Measurements from ENCODE around the gene UBN1.

Gene UBN1

GRCh38 chr16:4830408-4830807, 16.9 kb upstream of the UBN1 start:
- Histone ChIP-seq H3K4me3 (no peak overlapping the region), H3K9ac (ENCODE audit: insufficient read length) (no peak overlapping the region), H3K9me3 (ENCODE audit: low read depth, low read length) (no peaks in the 10 kb centered on the region), H3K27ac (no peak overlapping the region), H3K36me3 (ENCODE audit: insufficient read depth, low read length) (peaks cover 77% of the 10 kb centered on the region)
- no peak for TF ChIP-seq FOXP2 (optimal IDR thresholded peaks at IDR 0.05; ENCODE audit: control extremely low read depth, extremely low read length, insufficient read depth)
- no peak for TF ChIP-seq POLR2AphosphoS5 (IDR thresholded peaks at IDR 0.05; ENCODE audit: borderline replicate concordance, low read depth, low read length)
- TF ChIP-seq EZH2 (IDR thresholded peaks at IDR 0.05): no peak
- DNase-seq (ENCODE audit: low read depth, low spot score): no peak

- Histone ChIP-seq H3K9me3 (ENCODE audit: low read depth, low read length) (no peaks in the 10 kb centered on the region), H3K4me3 (no peak overlapping the region), H3K27ac (no peak overlapping the region), H3K36me3 (ENCODE audit: insufficient read depth, low read length) (peaks cover 78% of the 10 kb centered on the region), H3K9ac (ENCODE audit: insufficient read length) (no peak overlapping the region)
- TF ChIP-seq POLR2AphosphoS5 (IDR thresholded peaks at IDR 0.05; ENCODE audit: borderline replicate concordance, low read depth, low read length) (no peak), EZH2 (IDR thresholded peaks at IDR 0.05) (no peak)
- DNase-seq (ENCODE audit: low read depth, low spot score): no peak
These were observed 15.7 kb upstream of the UBN1 start for GRCh38 chr16:4831616-4832015.

- peaks cover 75% of the 10 kb centered on the region for H3K36me3 ChIP-seq (ENCODE audit: insufficient read depth, low read length)
- no peak overlapping the region for H3K4me3 ChIP-seq
- no peaks in the 10 kb centered on the region for H3K9me3 ChIP-seq (ENCODE audit: low read depth, low read length)
- no peak for DNase-seq (ENCODE audit: low read depth, low spot score)
- no peak overlapping the region for H3K27ac ChIP-seq
- H3K9ac ChIP-seq (ENCODE audit: insufficient read length): no peak overlapping the region
- TF ChIP-seq EZH2 (IDR thresholded peaks at IDR 0.05) (no peak), POLR2AphosphoS5 (IDR thresholded peaks at IDR 0.05; ENCODE audit: borderline replicate concordance, low read depth, low read length) (no peak), FOXP2 (optimal IDR thresholded peaks at IDR 0.05; ENCODE audit: control extremely low read depth, extremely low read length, insufficient read depth) (no peak)
These were observed 14.5 kb upstream of the UBN1 start for GRCh38 chr16:4832698-4833343.

GRCh38 chr16:4833584-4833983, 13.7 kb upstream of the UBN1 start:
- Histone ChIP-seq H3K9ac (ENCODE audit: insufficient read length) (no peak overlapping the region), H3K36me3 (ENCODE audit: insufficient read depth, low read length) (peaks cover 72% of the 10 kb centered on the region), H3K9me3 (ENCODE audit: low read depth, low read length) (no peaks in the 10 kb centered on the region), H3K27ac (no peak overlapping the region), H3K4me3 (no peak overlapping the region)
- no peak for DNase-seq (ENCODE audit: low read depth, low spot score)
- TF ChIP-seq EZH2 (IDR thresholded peaks at IDR 0.05) (no peak), FOXP2 (optimal IDR thresholded peaks at IDR 0.05; ENCODE audit: control extremely low read depth, extremely low read length, insufficient read depth) (no peak), POLR2AphosphoS5 (IDR thresholded peaks at IDR 0.05; ENCODE audit: borderline replicate concordance, low read depth, low read length) (no peak)

- peaks cover 76% of the 10 kb centered on the region for H3K36me3 ChIP-seq (ENCODE audit: insufficient read depth, low read length)
These were observed 10.6 kb upstream of the UBN1 start for GRCh38 chr16:4836727-4837126.

GRCh38 chr16:4837733-4838501, 9.4 kb upstream of the UBN1 start:
- peaks cover 76% of the 10 kb centered on the region for H3K36me3 ChIP-seq (ENCODE audit: insufficient read depth, low read length)
- no peak overlapping the region for H3K27ac ChIP-seq
- no peak overlapping the region for H3K4me3 ChIP-seq
- no peaks in the 10 kb centered on the region for H3K9me3 ChIP-seq (ENCODE audit: low read depth, low read length)
- no peak overlapping the region for H3K9ac ChIP-seq (ENCODE audit: insufficient read length)
- no peak for DNase-seq (ENCODE audit: low read depth, low spot score)
- TF ChIP-seq EZH2 (IDR thresholded peaks at IDR 0.05) (no peak), FOXP2 (optimal IDR thresholded peaks at IDR 0.05; ENCODE audit: control extremely low read depth, extremely low read length, insufficient read depth) (no peak), POLR2AphosphoS5 (IDR thresholded peaks at IDR 0.05; ENCODE audit: borderline replicate concordance, low read depth, low read length) (no peak)

More at GRCh38 chr16:4836727-4837126, 10.6 kb upstream of the UBN1 start:
- H3K27ac ChIP-seq: no peak overlapping the region
- no peaks in the 10 kb centered on the region for H3K9me3 ChIP-seq (ENCODE audit: low read depth, low read length)
- TF ChIP-seq EZH2 (IDR thresholded peaks at IDR 0.05) (no peak), FOXP2 (optimal IDR thresholded peaks at IDR 0.05; ENCODE audit: control extremely low read depth, extremely low read length, insufficient read depth) (no peak), POLR2AphosphoS5 (IDR thresholded peaks at IDR 0.05; ENCODE audit: borderline replicate concordance, low read depth, low read length) (no peak)
- no peak for DNase-seq (ENCODE audit: low read depth, low spot score)
- H3K4me3 ChIP-seq: no peak overlapping the region
- no peak overlapping the region for H3K9ac ChIP-seq (ENCODE audit: insufficient read length)

- no peak for DNase-seq (ENCODE audit: low read depth, low spot score)
- no peak overlapping the region for H3K9ac ChIP-seq (ENCODE audit: insufficient read length)
- H3K9me3 ChIP-seq (ENCODE audit: low read depth, low read length): no peaks in the 10 kb centered on the region
- no peak overlapping the region for H3K27ac ChIP-seq
- TF ChIP-seq POLR2AphosphoS5 (IDR thresholded peaks at IDR 0.05; ENCODE audit: borderline replicate concordance, low read depth, low read length) (no peak), EZH2 (IDR thresholded peaks at IDR 0.05) (no peak), FOXP2 (optimal IDR thresholded peaks at IDR 0.05; ENCODE audit: control extremely low read depth, extremely low read length, insufficient read depth) (no peak)
- H3K4me3 ChIP-seq: no peak overlapping the region
- peaks cover 76% of the 10 kb centered on the region for H3K36me3 ChIP-seq (ENCODE audit: insufficient read depth, low read length)
These were observed 7.3 kb upstream of the UBN1 start for GRCh38 chr16:4839942-4840341.

DNA sequence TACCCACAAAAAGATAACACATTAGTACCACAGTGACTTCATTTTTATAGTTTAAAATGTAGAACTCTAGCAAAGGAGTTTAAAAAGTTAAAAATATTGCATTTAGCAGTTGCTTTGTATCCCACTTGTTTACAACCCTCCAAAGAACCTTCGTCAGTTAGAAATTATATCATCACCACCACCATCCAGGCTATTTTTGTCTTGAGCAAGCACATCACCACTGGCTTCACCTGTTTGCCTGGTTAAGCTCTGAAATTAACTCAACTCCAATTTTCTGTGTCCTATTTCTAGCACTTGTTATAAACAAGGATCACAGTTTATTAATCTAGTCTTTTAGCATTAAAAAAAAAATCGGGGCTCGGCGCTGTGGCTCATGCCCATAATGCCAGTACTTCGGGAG, 6.3 kb upstream of the UBN1 start:
- no peak for TF ChIP-seq EZH2 (IDR thresholded peaks at IDR 0.05)
- no peak for TF ChIP-seq FOXP2 (optimal IDR thresholded peaks at IDR 0.05; ENCODE audit: control extremely low read depth, extremely low read length, insufficient read depth)
- no peak for TF ChIP-seq POLR2AphosphoS5 (IDR thresholded peaks at IDR 0.05; ENCODE audit: borderline replicate concordance, low read depth, low read length)
- DNase-seq (ENCODE audit: low read depth, low spot score): no peak
- Histone ChIP-seq H3K9ac (ENCODE audit: insufficient read length) (no peak overlapping the region), H3K4me3 (no peak overlapping the region), H3K36me3 (ENCODE audit: insufficient read depth, low read length) (peaks cover 78% of the 10 kb centered on the region), H3K27ac (no peak overlapping the region), H3K9me3 (ENCODE audit: low read depth, low read length) (no peaks in the 10 kb centered on the region)

Measured in SK-N-MC (cell line).